Caco-2 (cell line): ENCODE measurements around the gene PHACTR1. TPM values are rescaled to one million over a fixed set of nuclear protein-coding genes. Genes with fewer than 3 reads are reported as not detected.

Source experiments
- BruUV-seq: library from RNA; stranded (reverse); fragments of 400-500 nt; replicated peaks from 2 replicates; lab custom pipeline; 2021; lab: Mats Ljungman, UMichigan
- CTCF ChIA-PET: fragments of 300-600 bp; sonication (Branson Sonifier 250); formaldehyde crosslinking; loops from one replicate; lab custom pipeline; 2022; ENCODE audit warnings: antibody characterized with exemption; lab: Charles Lee
- POLR2A ChIA-PET: fragments of 300-600 bp; sonication (Branson Sonifier 250); formaldehyde crosslinking; loops from one replicate; lab custom pipeline; 2022; ENCODE audit warnings: antibody characterized with exemption; lab: Charles Lee
- DNase-seq, 2 experiments: peaks; one replicate each; pipeline versions ENCODE4 v3.0.0 to v3.0.0-alpha.2; 2020 to 2022
- H3K27me3 ChIP-seq: replicated peaks from 2 replicates; pipeline ENCODE4 v1.6.0; 2011; ENCODE audit warnings: low read length; ENCODE audit not compliant: control insufficient read depth, insufficient read depth
- H3K36me3 ChIP-seq: 2 replicates; pipeline ENCODE4 v1.5.1; 2011; ENCODE audit warnings: low read length; ENCODE audit not compliant: control insufficient read depth, insufficient read depth
- H3K4me1 ChIP-seq: fragments of 250-450 bp; sonication (Bioruptor Pico); 2 replicates; pipeline ENCODE4 v1.5.1; 2020; ENCODE audit warnings: mild to moderate bottlenecking
- H3K4me3 ChIP-seq: 2 replicates; pipeline ENCODE4 v1.5.1; 2011; ENCODE audit warnings: low read depth, mild to moderate bottlenecking, control low read depth, low read length
- H3K9me3 ChIP-seq: fragments of 250-450 bp; sonication (Bioruptor Pico); 2 replicates; pipeline ENCODE4 v1.5.1; 2020; ENCODE audit warnings: mild to moderate bottlenecking, moderate library complexity
- H3K27ac Mint-ChIP-seq: one replicate; pipeline ENCODE4 v1.8.0; 2022; ENCODE audit warnings: mixed read lengths; ENCODE audit not compliant: unreplicated experiment
- H3K27me3 Mint-ChIP-seq: one replicate; pipeline ENCODE4 v1.8.0; 2022; ENCODE audit warnings: mixed read lengths; ENCODE audit not compliant: insufficient read depth, unreplicated experiment
- H3K36me3 Mint-ChIP-seq: one replicate; pipeline ENCODE4 v1.8.0; 2022; ENCODE audit warnings: mild to moderate bottlenecking, mixed read lengths; ENCODE audit not compliant: insufficient read depth, unreplicated experiment
- H3K4me1 Mint-ChIP-seq: one replicate; pipeline ENCODE4 v1.8.0; 2022; ENCODE audit warnings: low read depth, mixed read lengths; ENCODE audit not compliant: unreplicated experiment
- H3K4me3 Mint-ChIP-seq: one replicate; pipeline ENCODE4 v1.8.0; 2022; ENCODE audit warnings: mild to moderate bottlenecking, moderate library complexity, mixed read lengths; ENCODE audit not compliant: unreplicated experiment
- H3K9me3 Mint-ChIP-seq: one replicate; pipeline ENCODE4 v1.8.0; 2022; ENCODE audit warnings: mixed read lengths; ENCODE audit not compliant: unreplicated experiment
- intact Hi-C: fragments of 100-400 bp; cut with micrococcal nuclease; formaldehyde crosslinking; loops from one replicate; pipeline ENCODE4 v1.10.0; 2022; ENCODE audit not compliant: unreplicated experiment
- total RNA-seq: library from RNA; stranded (reverse); gene quantifications from 2 replicates; pipeline ENCODE4 v1.2.3, GENCODE V29; 2022
- TF ChIP-seq, protein P1 (sequence below), 2 experiments: fragments of 200-600 bp in 1 of 2; IDR thresholded peaks; 1 replicate in 1 of 2; 2 replicates in 1 of 2; pipeline versions ENCODE4 v1.5.1 to v1.8.0; 2011 to 2022; ENCODE audit warnings: antibody characterized with exemption in 1 of 2, control low read depth in 1 of 2, inconsistent platforms in 1 of 2, low read depth in 1 of 2, low read length in 1 of 2, mild to moderate bottlenecking in 1 of 2, moderate library complexity in 1 of 2; ENCODE audit not compliant: insufficient read depth in 1 of 2, severe bottlenecking in 1 of 2, unreplicated experiment in 1 of 2

Gene PHACTR1
- total RNA-seq, 1 experiment from 2014 or later, result 0.41 TPM

DNA sequence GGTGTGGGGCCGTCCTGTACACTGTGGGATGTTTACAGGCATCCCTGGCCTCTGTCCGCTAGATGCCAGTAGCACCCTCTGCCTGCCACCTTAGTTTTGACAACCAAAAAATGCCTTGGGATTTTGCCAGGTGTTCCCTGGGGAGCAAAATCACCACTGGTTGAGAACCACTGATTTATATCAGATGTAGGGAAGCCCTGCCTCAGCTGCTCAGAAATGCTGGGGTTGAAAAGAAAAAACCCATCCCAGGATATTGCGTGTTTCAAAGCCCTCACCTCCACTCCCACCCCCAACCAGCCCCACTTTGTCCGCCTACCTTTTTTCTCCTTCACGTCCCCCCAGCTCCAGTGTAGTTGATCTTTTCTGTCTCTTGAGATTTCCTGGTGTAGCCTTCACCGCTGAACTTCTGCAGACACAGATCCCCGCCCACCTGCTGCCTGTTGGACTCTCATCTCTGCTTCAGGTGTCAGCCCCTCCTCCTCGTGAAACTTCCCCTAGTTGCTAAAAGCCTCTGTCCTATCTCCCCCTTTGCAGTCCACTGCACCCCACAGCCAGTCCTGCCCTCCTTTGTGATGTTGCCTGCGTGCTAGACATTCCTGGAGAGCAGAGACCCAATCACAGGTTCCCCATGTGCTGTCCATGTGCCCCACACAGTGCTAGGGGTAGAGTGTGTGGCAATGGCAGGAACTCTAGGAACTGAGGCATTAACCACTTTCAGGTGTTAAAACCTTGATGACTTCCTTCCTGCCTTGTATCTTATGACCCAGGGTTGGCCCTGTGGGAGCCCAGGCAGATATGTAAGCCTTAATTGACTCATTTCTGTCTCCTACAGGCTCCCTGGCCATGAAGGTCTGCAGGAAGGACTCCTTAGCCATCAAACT, 512.9 kb downstream of the PHACTR1 start:
- intact Hi-C loops, result no loop called here
- no TSS peak for BruUV-seq
- no peaks in the 10 kb centered on the region for H3K9me3 ChIP-seq
- no peak overlapping the region for H3K4me3 Mint-ChIP-seq
- no peak overlapping the region for H3K27ac Mint-ChIP-seq
- H3K36me3 ChIP-seq, result no peaks in the 10 kb centered on the region
- peak in 1 of 2 experiments; percentile 31 for DNase-seq
- ChIA-PET POLR2A (no interaction called here), CTCF (interaction anchor here (0.9 kb wide), 1 partner anchor 34 kb away, joined by 3 read pairs; no protein-coding TSS in a partner anchor)
- H3K4me1 ChIP-seq, result peaks cover 25% of the 10 kb centered on the region
- H3K27me3 ChIP-seq, result no peaks in the 10 kb centered on the region
- peaks cover 7% of the 10 kb centered on the region for H3K9me3 Mint-ChIP-seq
- TF ChIP-seq, protein P1, sequence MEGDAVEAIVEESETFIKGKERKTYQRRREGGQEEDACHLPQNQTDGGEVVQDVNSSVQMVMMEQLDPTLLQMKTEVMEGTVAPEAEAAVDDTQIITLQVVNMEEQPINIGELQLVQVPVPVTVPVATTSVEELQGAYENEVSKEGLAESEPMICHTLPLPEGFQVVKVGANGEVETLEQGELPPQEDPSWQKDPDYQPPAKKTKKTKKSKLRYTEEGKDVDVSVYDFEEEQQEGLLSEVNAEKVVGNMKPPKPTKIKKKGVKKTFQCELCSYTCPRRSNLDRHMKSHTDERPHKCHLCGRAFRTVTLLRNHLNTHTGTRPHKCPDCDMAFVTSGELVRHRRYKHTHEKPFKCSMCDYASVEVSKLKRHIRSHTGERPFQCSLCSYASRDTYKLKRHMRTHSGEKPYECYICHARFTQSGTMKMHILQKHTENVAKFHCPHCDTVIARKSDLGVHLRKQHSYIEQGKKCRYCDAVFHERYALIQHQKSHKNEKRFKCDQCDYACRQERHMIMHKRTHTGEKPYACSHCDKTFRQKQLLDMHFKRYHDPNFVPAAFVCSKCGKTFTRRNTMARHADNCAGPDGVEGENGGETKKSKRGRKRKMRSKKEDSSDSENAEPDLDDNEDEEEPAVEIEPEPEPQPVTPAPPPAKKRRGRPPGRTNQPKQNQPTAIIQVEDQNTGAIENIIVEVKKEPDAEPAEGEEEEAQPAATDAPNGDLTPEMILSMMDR (IDR thresholded peaks at IDR 0.05; ENCODE audit: insufficient read depth in 1 of 2, low read depth in 1 of 2, low read length in 1 of 2, severe bottlenecking in 1 of 2, unreplicated experiment in 1 of 2), result peak in 1 of 2 experiments; percentile 28
- no peaks in the 10 kb centered on the region for H3K36me3 Mint-ChIP-seq
- no peak overlapping the region for H3K4me3 ChIP-seq
- peaks cover 18% of the 10 kb centered on the region for H3K4me1 Mint-ChIP-seq
- no peaks in the 10 kb centered on the region for H3K27me3 Mint-ChIP-seq

DNA sequence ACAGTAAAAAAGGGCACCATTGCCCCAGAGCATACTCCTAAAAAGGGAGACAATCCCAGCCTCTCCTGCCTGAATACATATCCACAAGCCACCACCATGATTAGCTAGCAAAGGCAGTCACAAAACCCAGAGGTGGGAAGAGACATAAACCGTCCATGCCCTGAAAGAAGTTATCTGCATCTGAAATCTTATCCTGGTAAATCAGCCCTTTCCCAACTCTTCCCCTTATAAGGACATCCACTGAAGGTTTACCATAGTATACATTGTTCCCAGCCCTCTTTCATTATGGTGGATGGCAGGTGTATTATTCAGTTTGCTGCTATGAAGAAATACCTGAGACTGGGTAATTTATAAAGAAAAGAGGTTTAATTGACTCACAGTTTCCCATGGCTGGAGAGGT, 516.5 kb downstream of the PHACTR1 start:
- H3K9me3 Mint-ChIP-seq, result no peaks in the 10 kb centered on the region
- CTCF ChIA-PET, result no interaction called here
- TF ChIP-seq, protein P1 (IDR thresholded peaks at IDR 0.05; ENCODE audit: insufficient read depth in 1 of 2, low read depth in 1 of 2, low read length in 1 of 2, severe bottlenecking in 1 of 2, unreplicated experiment in 1 of 2), result no peak
- intact Hi-C loops, result no loop called here
- no peak for DNase-seq
- no peak overlapping the region for H3K4me3 ChIP-seq
- no peaks in the 10 kb centered on the region for H3K27me3 Mint-ChIP-seq
- peaks cover 13% of the 10 kb centered on the region for H3K4me1 ChIP-seq
- no peaks in the 10 kb centered on the region for H3K36me3 ChIP-seq
- no peaks in the 10 kb centered on the region for H3K9me3 ChIP-seq
- H3K4me3 Mint-ChIP-seq, result no peak overlapping the region
- BruUV-seq, result no TSS peak
- POLR2A ChIA-PET, result no interaction called here
- no peaks in the 10 kb centered on the region for H3K36me3 Mint-ChIP-seq
- no peaks in the 10 kb centered on the region for H3K27me3 ChIP-seq
- H3K27ac Mint-ChIP-seq, result no peak overlapping the region
- peaks cover 9% of the 10 kb centered on the region for H3K4me1 Mint-ChIP-seq

DNA sequence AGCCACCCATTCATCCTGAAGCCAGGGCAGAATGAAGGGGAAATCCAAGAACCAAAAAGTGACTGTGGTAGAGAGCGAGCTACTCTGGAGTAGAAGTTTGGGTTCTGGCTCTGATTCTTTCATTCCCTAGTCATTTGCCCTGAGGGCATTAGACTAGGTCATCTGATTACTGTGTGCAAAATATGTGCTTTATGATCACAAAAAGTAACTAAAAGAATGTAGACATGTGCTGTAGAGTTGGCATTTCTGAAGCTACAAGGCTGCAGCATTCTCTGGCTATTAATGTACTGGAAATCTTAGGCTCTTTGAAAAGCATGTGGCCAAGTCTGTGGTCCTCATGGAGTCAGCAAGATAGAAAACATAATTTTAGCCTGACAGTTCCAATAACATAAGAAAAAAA, 517.6 kb downstream of the PHACTR1 start:
- H3K36me3 Mint-ChIP-seq, result no peaks in the 10 kb centered on the region
- H3K9me3 ChIP-seq, result no peaks in the 10 kb centered on the region
- intact Hi-C loops, result no loop called here
- DNase-seq, result no peak
- no peak overlapping the region for H3K27ac Mint-ChIP-seq
- POLR2A ChIA-PET, result no interaction called here
- BruUV-seq, result no TSS peak
- H3K4me3 Mint-ChIP-seq, result no peak overlapping the region
- no peaks in the 10 kb centered on the region for H3K9me3 Mint-ChIP-seq
- CTCF ChIA-PET, result interaction anchor here (0.8 kb wide), 1 partner anchor 39 kb away, joined by 3 read pairs; no protein-coding TSS in a partner anchor
- H3K4me1 Mint-ChIP-seq, result peaks cover 8% of the 10 kb centered on the region
- TF ChIP-seq, protein P1 (IDR thresholded peaks at IDR 0.05; ENCODE audit: insufficient read depth in 1 of 2, low read depth in 1 of 2, low read length in 1 of 2, severe bottlenecking in 1 of 2, unreplicated experiment in 1 of 2), result no peak
- H3K4me3 ChIP-seq, result no peak overlapping the region
- no peaks in the 10 kb centered on the region for H3K36me3 ChIP-seq
- H3K27me3 Mint-ChIP-seq, result no peaks in the 10 kb centered on the region
- H3K27me3 ChIP-seq, result no peaks in the 10 kb centered on the region
- peaks cover 7% of the 10 kb centered on the region; the same call in 1 of the 2 replicates for H3K4me1 ChIP-seq
